ENCODE results near the gene ACAA2. TPM values are rescaled to one million over a fixed set of nuclear protein-coding genes. Genes with fewer than 3 reads are reported as not detected.

The ACAA2 gene
- total and polyA plus RNA-seq, 2 experiments from 2014 or later, result 91.1 to 126 TPM

DNA sequence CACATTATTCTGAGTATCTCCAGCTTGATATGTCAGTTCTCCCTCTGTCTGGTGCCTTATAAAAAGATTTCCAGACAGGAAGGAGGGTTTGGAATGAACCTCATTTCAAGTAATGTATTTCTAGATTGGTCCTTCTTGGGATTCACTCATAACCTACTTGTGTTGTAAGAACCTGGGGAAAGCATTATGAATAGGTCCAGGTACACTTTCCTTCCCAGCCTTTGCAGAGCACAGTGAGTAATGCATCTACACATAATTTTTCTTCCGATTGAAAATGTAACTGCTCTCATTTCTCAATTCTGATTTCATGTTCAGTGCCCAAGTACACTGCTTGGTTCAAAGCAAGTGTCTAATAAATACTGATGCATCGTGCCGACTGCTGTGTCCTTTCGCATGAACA, 25.0 kb upstream of the ACAA2 start (continued):
- TF ChIP-seq, protein P1, sequence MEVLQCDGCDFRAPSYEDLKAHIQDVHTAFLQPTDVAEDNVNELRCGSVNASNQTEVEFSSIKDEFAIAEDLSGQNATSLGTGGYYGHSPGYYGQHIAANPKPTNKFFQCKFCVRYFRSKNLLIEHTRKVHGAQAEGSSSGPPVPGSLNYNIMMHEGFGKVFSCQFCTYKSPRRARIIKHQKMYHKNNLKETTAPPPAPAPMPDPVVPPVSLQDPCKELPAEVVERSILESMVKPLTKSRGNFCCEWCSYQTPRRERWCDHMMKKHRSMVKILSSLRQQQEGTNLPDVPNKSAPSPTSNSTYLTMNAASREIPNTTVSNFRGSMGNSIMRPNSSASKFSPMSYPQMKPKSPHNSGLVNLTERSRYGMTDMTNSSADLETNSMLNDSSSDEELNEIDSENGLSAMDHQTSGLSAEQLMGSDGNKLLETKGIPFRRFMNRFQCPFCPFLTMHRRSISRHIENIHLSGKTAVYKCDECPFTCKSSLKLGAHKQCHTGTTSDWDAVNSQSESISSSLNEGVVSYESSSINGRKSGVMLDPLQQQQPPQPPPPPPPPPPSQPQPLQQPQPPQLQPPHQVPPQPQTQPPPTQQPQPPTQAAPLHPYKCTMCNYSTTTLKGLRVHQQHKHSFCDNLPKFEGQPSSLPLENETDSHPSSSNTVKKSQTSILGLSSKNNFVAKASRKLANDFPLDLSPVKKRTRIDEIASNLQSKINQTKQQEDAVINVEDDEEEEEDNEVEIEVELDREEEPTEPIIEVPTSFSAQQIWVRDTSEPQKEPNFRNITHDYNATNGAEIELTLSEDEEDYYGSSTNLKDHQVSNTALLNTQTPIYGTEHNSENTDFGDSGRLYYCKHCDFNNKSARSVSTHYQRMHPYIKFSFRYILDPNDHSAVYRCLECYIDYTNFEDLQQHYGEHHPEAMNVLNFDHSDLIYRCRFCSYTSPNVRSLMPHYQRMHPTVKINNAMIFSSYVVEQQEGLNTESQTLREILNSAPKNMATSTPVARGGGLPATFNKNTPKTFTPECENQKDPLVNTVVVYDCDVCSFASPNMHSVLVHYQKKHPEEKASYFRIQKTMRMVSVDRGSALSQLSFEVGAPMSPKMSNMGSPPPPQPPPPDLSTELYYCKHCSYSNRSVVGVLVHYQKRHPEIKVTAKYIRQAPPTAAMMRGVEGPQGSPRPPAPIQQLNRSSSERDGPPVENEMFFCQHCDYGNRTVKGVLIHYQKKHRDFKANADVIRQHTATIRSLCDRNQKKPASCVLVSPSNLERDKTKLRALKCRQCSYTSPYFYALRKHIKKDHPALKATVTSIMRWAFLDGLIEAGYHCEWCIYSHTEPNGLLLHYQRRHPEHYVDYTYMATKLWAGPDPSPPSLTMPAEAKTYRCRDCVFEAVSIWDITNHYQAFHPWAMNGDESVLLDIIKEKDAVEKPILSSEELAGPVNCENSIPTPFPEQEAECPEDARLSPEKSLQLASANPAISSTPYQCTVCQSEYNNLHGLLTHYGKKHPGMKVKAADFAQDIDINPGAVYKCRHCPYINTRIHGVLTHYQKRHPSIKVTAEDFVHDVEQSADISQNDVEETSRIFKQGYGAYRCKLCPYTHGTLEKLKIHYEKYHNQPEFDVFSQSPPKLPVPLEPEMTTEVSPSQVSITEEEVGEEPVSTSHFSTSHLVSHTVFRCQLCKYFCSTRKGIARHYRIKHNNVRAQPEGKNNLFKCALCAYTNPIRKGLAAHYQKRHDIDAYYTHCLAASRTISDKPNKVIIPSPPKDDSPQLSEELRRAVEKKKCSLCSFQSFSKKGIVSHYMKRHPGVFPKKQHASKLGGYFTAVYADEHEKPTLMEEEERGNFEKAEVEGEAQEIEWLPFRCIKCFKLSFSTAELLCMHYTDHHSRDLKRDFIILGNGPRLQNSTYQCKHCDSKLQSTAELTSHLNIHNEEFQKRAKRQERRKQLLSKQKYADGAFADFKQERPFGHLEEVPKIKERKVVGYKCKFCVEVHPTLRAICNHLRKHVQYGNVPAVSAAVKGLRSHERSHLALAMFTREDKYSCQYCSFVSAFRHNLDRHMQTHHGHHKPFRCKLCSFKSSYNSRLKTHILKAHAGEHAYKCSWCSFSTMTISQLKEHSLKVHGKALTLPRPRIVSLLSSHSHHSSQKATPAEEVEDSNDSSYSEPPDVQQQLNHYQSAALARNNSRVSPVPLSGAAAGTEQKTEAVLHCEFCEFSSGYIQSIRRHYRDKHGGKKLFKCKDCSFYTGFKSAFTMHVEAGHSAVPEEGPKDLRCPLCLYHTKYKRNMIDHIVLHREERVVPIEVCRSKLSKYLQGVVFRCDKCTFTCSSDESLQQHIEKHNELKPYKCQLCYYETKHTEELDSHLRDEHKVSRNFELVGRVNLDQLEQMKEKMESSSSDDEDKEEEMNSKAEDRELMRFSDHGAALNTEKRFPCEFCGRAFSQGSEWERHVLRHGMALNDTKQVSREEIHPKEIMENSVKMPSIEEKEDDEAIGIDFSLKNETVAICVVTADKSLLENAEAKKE (CRISPR knock-in tag; IDR thresholded peaks at IDR 0.05), result no peak
- TF ChIP-seq STAT1 (IDR thresholded peaks at IDR 0.05; ENCODE audit: unreplicated experiment), result no peak

DNA sequence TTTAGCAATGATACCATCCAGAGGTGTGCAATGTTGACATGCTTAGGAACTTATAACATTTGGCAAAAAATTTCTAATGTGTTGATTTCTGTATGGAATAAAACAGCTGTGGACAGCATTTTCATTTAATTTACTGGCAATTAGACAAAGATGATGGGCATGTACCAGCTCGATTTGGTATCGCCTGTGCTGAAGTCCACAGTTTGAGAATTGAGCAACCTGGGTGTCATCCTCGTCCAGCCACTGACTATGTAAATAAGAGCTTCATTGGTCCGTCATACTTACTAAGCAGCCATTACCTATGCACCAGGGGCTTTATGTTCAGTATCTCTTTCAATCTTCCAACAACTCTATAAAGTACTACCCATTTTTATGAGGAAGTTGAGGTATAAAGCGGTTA, 24.6 kb upstream of the ACAA2 start:
- H2AFZ ChIP-seq, result no peak overlapping the region
- H3K4me3 ChIP-seq, result no peak overlapping the region
- no peak for ATAC-seq
- Mint-ChIP-seq H3K36me3 (ENCODE audit: low read depth) (no peaks in the 10 kb centered on the region; the same call in 2 of the 3 replicates), H3K27ac (no peak overlapping the region), H3K4me3 (no peak overlapping the region), H3K27me3 (ENCODE audit: insufficient read depth, low read depth, poor library complexity) (no peaks in the 10 kb centered on the region), H3K4me1 (no peaks in the 10 kb centered on the region), H3K9me3 (no peaks in the 10 kb centered on the region)
- H3K4me2 ChIP-seq, result no peak overlapping the region
- no peaks in the 10 kb centered on the region for H3F3A ChIP-seq (replicated peaks; ENCODE audit: low read depth)
- no peak for DNase-seq (ENCODE audit: low spot score)
- H4K20me1 ChIP-seq (replicated peaks; ENCODE audit: insufficient read depth), result no peaks in the 10 kb centered on the region
- H3K79me2 ChIP-seq (replicated peaks; ENCODE audit: insufficient read depth), result no peaks in the 10 kb centered on the region
- no peak overlapping the region for H3K27ac ChIP-seq (ENCODE audit: low read depth)
- no peaks in the 10 kb centered on the region for H3K9me2 ChIP-seq (ENCODE audit: insufficient read depth)
- no peaks in the 10 kb centered on the region for H3K4me1 ChIP-seq (ENCODE audit: insufficient read depth)
- no peaks in the 10 kb centered on the region for H3K36me3 ChIP-seq (ENCODE audit: insufficient read depth)
- H3K27me3 ChIP-seq (ENCODE audit: insufficient read depth), result no peaks in the 10 kb centered on the region
- no peak for TF ChIP-seq CREB1 (CRISPR knock-in tag; IDR thresholded peaks at IDR 0.05; ENCODE audit: low read depth)
- TF ChIP-seq NANOG (IDR thresholded peaks at IDR 0.05; ENCODE audit: borderline replicate concordance), result no peak
- TF ChIP-seq, protein P2, sequence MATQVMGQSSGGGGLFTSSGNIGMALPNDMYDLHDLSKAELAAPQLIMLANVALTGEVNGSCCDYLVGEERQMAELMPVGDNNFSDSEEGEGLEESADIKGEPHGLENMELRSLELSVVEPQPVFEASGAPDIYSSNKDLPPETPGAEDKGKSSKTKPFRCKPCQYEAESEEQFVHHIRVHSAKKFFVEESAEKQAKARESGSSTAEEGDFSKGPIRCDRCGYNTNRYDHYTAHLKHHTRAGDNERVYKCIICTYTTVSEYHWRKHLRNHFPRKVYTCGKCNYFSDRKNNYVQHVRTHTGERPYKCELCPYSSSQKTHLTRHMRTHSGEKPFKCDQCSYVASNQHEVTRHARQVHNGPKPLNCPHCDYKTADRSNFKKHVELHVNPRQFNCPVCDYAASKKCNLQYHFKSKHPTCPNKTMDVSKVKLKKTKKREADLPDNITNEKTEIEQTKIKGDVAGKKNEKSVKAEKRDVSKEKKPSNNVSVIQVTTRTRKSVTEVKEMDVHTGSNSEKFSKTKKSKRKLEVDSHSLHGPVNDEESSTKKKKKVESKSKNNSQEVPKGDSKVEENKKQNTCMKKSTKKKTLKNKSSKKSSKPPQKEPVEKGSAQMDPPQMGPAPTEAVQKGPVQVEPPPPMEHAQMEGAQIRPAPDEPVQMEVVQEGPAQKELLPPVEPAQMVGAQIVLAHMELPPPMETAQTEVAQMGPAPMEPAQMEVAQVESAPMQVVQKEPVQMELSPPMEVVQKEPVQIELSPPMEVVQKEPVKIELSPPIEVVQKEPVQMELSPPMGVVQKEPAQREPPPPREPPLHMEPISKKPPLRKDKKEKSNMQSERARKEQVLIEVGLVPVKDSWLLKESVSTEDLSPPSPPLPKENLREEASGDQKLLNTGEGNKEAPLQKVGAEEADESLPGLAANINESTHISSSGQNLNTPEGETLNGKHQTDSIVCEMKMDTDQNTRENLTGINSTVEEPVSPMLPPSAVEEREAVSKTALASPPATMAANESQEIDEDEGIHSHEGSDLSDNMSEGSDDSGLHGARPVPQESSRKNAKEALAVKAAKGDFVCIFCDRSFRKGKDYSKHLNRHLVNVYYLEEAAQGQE (IDR thresholded peaks at IDR 0.05; ENCODE audit: unreplicated experiment), result no peak
- no peak for TF ChIP-seq JUNB (IDR thresholded peaks at IDR 0.05; ENCODE audit: unreplicated experiment)
- TF ChIP-seq EZH2 (IDR thresholded peaks at IDR 0.05; ENCODE audit: low read depth, unreplicated experiment), result no peak
- no peak for TF ChIP-seq ZNF114 (CRISPR knock-in tag; IDR thresholded peaks at IDR 0.05)
- no peak for TF ChIP-seq EZH2phosphoT487 (IDR thresholded peaks at IDR 0.05; ENCODE audit: unreplicated experiment)
- TF ChIP-seq ZNF331 (CRISPR knock-in tag; IDR thresholded peaks at IDR 0.05; ENCODE audit: low read depth), result no peak
- TF ChIP-seq, protein P3, sequence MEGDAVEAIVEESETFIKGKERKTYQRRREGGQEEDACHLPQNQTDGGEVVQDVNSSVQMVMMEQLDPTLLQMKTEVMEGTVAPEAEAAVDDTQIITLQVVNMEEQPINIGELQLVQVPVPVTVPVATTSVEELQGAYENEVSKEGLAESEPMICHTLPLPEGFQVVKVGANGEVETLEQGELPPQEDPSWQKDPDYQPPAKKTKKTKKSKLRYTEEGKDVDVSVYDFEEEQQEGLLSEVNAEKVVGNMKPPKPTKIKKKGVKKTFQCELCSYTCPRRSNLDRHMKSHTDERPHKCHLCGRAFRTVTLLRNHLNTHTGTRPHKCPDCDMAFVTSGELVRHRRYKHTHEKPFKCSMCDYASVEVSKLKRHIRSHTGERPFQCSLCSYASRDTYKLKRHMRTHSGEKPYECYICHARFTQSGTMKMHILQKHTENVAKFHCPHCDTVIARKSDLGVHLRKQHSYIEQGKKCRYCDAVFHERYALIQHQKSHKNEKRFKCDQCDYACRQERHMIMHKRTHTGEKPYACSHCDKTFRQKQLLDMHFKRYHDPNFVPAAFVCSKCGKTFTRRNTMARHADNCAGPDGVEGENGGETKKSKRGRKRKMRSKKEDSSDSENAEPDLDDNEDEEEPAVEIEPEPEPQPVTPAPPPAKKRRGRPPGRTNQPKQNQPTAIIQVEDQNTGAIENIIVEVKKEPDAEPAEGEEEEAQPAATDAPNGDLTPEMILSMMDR (conservative IDR thresholded peaks at IDR 0.05; ENCODE audit: low read depth in 2 of 2), result no peak
- TF ChIP-seq, protein P4, sequence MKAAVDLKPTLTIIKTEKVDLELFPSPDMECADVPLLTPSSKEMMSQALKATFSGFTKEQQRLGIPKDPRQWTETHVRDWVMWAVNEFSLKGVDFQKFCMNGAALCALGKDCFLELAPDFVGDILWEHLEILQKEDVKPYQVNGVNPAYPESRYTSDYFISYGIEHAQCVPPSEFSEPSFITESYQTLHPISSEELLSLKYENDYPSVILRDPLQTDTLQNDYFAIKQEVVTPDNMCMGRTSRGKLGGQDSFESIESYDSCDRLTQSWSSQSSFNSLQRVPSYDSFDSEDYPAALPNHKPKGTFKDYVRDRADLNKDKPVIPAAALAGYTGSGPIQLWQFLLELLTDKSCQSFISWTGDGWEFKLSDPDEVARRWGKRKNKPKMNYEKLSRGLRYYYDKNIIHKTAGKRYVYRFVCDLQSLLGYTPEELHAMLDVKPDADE (IDR thresholded peaks at IDR 0.05), result no peak
- no peak for TF ChIP-seq STAT1 (IDR thresholded peaks at IDR 0.05; ENCODE audit: unreplicated experiment)
- TF ChIP-seq POLR2AphosphoS5 (IDR thresholded peaks at IDR 0.05; ENCODE audit: low read depth), result no peak

Measured in GM23338 (cell line).